Measurements from ENCODE around the gene MED7.

GRCh38 chr5:157159209-157159751, 16.6 kb upstream of the MED7 start:
- TF ChIP-seq CTCF (IDR thresholded peaks at IDR 0.05) = no peak
- TF ChIP-seq POLR2A (IDR thresholded peaks at IDR 0.05) = no peak
